ENCODE results near the gene ADGRF3.
"Not testable (repeated sequence)": the region's sequence is repeated elsewhere in the genome, so short reads cannot be mapped to it uniquely, and the experiment has no call there.

The ADGRF3 gene

GRCh38 chr2:26324479-26324878, 22.1 kb downstream of the ADGRF3 start:
- in situ Hi-C loops (cut with MboI; ENCODE audit: low sequenced_read_pairs) = not testable (repeated sequence)

DNA sequence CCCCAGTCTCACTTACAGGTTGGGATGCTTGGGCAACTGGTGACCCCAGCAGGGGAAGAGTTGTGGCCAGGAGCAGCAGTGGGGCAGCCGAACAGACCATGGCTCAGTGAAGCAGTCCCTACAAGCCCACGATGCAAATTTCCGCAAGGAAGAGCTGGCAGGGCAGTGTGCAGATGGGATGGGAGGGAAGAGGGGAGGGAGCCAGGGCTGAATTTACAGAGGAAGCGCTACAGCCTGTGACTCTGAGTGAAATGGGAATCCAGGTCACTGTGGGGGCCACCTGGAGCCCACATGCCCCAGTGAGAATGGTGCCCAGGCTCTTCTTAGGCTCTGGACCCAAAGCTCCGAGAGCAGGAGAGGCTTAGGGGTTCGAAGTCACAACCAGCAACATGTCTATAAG, 27.6 kb downstream of the ADGRF3 start:
- in situ Hi-C loops (cut with MboI; ENCODE audit: low sequenced_read_pairs) = no loop called here

- in situ Hi-C loops (cut with MboI; ENCODE audit: low sequenced_read_pairs) = no loop called here
These were observed 29.0 kb downstream of the ADGRF3 start for GRCh38 chr2:26317377-26318105.

DNA sequence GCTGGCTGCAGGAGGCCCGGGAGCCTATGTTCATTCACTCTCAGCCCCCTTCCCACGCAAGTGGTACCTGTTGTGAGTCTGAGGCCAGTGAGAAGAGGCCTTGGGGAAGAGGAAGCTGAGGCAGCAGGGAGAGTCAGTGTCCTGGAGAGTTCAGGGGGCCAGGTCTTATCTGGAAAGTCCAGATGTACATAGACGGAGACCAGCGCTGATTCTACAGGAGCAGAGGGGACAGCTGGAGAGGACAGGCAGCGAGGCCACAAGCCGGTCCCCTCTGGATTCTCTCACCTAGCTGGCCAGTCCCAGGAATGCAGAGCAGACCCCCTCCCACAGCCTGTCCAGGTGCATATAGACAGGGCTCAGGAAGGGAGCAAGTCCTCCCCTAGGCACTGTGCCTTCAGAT, 29.7 kb downstream of the ADGRF3 start:
- in situ Hi-C loops (cut with MboI; ENCODE audit: low sequenced_read_pairs) = no loop called here

DNA sequence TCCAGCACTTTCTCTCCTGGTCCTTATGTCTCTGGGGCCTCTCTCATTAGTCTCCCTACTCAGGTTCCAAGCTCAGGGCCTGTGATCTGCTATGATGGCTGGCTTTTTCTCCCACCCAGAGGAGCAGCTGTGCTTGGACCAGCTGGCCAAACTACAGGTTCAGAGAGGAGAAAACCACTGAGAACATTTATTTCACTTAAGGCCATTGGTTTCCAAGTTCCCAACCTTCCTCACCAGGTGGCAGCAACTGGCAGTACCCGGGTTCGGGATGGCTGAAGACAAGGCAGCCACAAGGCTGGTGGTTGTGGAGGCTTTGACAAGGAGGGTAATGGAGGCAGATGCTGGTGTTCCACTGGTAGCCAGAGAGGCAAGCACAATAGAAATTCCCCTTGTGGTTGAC, 30.5 kb downstream of the ADGRF3 start:
- in situ Hi-C loops (cut with MboI; ENCODE audit: low sequenced_read_pairs) = no loop called here

GRCh38 chr2:26314243-26314642, 32.3 kb downstream of the ADGRF3 start:
- in situ Hi-C loops (cut with MboI; ENCODE audit: low sequenced_read_pairs) = no loop called here

DNA sequence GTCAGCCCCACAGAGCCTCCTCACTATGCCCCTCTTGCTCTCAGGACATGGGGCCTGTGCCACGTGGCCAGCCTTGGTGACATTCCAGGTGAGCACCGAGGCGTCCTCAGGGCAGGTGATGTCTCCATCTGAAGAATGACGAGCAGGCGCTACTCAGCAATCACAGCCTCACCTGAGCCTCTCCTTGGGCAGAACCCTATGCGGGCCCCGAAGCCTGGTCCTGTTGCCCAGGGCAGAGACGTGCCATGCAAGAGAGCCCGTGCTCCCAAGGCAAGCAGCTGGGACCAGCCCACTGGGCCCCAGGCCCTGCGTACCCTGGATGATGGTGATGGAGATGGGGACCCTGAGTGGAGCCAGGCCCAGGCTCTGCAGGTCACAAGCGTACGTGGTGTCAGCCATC, 33.1 kb downstream of the ADGRF3 start:
- in situ Hi-C loops (cut with MboI; ENCODE audit: low sequenced_read_pairs) = no loop called here

DNA sequence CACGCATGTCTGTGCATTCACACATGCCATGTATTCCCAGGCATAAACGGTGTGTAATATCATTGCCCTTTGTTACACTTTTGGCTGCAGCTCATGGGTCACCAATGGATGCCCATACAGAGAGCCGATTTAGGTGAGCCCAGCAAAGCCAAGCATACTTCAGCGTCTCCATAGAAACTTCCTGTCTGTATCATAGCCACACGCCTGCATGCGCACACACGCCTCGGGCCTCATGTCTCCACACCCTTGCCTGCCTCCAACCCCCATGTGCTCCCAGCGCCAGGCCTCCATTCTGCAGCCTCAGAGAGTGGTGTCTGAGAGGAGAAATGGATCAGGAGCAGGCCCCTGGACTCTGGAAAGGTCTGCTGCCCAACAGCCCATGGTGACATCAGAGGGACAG, 34.1 kb downstream of the ADGRF3 start:
- in situ Hi-C loops (cut with MboI; ENCODE audit: low sequenced_read_pairs) = no loop called here

DNA sequence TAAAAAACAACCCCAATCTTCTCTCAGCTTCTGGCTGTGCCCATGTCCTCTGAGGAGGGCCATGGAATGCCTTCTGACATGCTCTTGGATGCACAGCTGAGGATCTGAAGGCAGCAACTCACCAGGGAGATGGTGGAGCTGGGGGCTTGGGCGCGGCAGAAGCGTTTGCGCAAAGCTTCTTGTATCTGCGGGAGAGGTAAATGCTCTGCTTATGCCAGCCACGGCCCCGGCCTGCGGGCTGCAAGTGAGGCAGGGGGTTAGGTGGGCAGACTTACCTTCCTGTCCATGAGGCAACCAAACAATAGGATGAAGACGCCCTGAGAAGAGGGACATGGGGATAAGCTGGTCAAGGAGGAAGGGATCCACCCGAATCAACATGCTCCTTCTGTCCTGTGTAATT, 36.7 kb downstream of the ADGRF3 start:
- in situ Hi-C loops (cut with MboI; ENCODE audit: low sequenced_read_pairs) = no loop called here

DNA sequence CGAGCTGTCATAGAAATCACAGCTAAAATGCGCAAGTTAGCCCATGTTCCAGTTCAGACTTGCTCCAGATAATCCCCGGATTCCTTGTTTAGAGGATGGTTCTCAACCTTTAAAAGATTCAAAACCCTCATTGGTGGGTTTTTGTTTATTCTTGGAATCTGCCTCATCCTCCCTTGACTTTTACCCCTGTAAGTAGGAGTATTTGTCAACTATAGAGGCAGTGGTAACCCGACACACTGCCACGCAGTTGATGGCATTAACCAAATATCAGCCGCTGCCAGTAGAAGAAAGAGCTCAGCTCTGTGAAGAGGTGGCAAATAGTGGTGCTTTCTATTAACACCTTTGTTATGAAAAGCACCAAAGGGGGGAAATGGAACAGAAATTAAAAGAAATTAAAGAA, 41.0 kb downstream of the ADGRF3 start:
- in situ Hi-C loops (cut with MboI; ENCODE audit: low sequenced_read_pairs) = no loop called here

DNA sequence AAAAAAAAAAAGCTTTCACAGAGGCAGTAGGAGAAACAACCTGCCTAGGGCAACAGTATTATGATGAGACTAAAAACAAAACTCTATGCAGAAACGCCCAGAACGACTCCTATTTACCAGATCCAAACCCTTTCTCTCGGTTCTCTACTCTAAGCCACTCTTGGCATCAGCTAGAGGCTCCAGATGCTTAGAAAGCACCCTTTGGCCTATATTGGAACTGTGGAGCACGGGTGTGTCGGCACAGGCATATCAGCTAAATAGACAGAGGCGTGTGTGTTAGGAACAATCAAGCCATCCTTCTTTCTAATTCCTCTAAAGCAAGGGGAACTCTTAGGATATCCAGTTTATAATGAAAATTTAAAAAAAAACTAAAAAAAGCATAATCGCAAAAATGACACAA, 41.5 kb downstream of the ADGRF3 start:
- in situ Hi-C loops (cut with MboI; ENCODE audit: low sequenced_read_pairs) = not testable (repeated sequence)

DNA sequence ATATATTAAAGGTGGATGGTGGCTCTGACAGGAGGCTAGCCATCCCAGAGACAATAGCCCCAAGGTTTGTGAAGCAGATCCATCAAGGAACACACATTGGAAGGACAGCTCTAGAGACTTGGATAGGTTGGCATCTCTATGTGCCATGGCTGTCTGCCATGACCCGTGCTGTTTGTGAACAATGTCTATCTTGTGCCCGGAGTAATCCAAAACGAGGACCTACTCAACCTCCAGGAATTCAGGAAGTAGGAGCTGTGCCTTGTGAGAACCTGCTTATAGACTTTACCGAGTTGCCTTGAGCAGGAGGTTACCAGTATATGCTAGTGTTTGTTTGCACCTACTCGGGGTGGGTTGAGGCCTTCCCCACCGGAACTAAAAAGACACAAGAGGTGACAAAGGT, 43.7 kb downstream of the ADGRF3 start:
- in situ Hi-C loops (cut with MboI; ENCODE audit: low sequenced_read_pairs) = no loop called here

GRCh38 chr2:26300234-26300925, 46.2 kb downstream of the ADGRF3 start:
- in situ Hi-C loops (cut with MboI; ENCODE audit: low sequenced_read_pairs) = no loop called here

DNA sequence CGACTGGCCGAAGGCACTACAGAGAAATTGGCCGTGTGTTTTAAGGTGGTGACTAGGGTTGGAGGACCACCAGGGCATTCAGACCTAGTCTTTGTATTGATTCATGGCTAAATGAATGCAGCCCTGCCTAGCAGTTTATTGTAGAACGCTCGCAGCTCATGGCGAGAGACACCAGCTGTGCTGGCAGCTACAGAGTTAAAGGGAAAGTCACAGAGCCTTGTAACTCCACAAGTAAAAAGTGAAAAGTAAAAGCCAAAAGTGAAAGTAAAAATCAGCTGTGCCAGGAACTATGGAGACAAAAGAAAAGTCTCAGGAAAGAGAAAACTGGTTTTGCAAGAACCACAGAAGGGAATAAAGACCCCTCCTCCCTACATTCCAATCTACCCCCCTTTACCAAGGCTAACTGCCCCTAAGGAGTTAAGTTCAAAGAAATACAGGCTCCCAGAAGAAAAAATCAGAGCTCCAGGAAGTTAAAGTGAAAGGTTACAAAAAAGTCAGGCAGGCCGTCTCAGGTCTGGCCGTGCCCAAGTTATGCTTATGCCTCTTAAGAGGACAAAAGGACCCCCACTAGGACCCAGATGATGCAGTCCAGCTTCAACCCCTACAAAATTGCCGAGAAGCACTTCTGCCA, 47.0 kb downstream of the ADGRF3 start:
- in situ Hi-C loops (cut with MboI; ENCODE audit: low sequenced_read_pairs) = no loop called here

- in situ Hi-C loops (cut with MboI; ENCODE audit: low sequenced_read_pairs) = no loop called here
These were observed 47.8 kb downstream of the ADGRF3 start for GRCh38 chr2:26298638-26299393.

GRCh38 chr2:26298286-26298637, 48.3 kb downstream of the ADGRF3 start:
- in situ Hi-C loops (cut with MboI; ENCODE audit: low sequenced_read_pairs) = no loop called here

DNA sequence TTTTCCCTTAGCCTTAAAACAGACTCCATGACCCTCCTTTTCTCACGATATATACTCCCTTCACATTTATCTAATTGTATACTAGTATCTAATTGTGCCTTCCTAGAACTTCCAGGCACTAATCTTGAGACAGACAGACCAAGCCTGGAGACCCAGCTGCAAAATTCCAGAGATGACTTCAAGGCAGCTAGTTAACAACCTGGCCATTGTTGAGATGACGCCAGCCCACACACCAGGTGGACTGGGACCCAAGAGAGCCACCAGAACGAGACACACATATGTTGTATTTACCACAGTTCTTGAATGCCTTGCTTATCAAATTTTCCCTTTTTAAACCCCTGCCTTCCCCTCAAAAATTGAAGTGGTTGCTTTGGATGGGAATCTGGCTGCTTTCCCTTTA, 49.5 kb downstream of the ADGRF3 start:
- in situ Hi-C loops (cut with MboI; ENCODE audit: low sequenced_read_pairs) = no loop called here

- in situ Hi-C loops (cut with MboI; ENCODE audit: low sequenced_read_pairs) = no loop called here
These were observed 51.1 kb downstream of the ADGRF3 start for GRCh38 chr2:26295511-26295910.

DNA sequence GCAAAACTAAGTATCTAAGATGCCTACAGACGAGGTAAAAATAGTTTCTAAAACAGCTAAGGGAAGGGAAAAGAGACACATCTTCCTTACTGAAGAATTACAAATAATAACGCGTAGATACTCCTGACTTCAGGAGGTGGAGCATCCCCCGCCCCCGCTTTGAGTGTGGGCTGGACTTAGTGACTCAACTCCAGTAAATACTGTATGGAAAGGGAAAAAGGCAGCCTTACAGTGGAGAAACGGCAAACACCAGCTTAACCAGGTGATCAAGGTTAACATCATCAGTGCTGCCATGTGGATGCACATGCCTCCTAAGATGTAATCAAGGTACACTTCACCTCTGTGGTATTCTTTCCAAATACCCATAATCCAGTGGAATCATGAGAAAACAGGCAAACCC, 53.9 kb downstream of the ADGRF3 start:
- in situ Hi-C loops (cut with MboI; ENCODE audit: low sequenced_read_pairs) = no loop called here

- in situ Hi-C loops (cut with MboI; ENCODE audit: low sequenced_read_pairs) = no loop called here
These were observed 56.6 kb downstream of the ADGRF3 start for GRCh38 chr2:26290001-26290400.

GRCh38 chr2:26285931-26286330, 60.7 kb downstream of the ADGRF3 start:
- in situ Hi-C loops (cut with MboI; ENCODE audit: low sequenced_read_pairs) = no loop called here

DNA sequence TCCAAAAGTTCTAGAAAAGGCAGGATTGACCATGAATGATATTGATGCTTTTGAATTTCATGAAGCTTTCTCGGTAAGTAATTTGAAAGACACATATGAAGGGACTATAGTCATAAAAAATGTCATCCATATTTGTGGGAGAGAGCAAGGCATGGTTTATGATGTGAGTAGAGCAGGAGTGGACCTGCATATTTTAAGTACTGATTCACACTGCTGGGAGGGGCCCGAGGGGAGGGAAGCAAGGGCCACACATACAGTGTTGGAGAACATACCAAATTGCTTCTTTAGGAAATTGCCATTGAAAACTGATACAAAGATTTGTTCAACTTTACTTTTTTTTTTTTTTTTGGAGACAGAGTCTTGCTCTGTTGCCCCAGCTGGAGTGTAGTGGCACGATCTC, 62.5 kb downstream of the ADGRF3 start:
- in situ Hi-C loops (cut with MboI; ENCODE audit: low sequenced_read_pairs) = no loop called here
